Right hindlimb (tissue), 1 donor: ENCODE results near the gene MAP3K20.
"Not testable (repeated sequence)": the region's sequence is repeated elsewhere in the genome, so short reads cannot be mapped to it uniquely, and the experiment has no call there.

Experiments
- DNase-seq: peaks from one replicate; pipeline ENCODE4 v3.0.0-alpha.2; 2018

The MAP3K20 gene

GRCh38 chr2:173286153-173286809 lies 210.6 kb downstream of the MAP3K20 start:
- DNase-seq = no peak

GRCh38 chr2:173287594-173287993 lies 211.9 kb downstream of the MAP3K20 start:
- DNase-seq = no peak

GRCh38 chr2:173288561-173288960 lies 212.9 kb downstream of the MAP3K20 start:
- DNase-seq = no peak

GRCh38 chr2:173290046-173290445 lies 214.4 kb downstream of the MAP3K20 start:
- DNase-seq = no peak

GRCh38 chr2:173290518-173290917 lies 214.9 kb downstream of the MAP3K20 start:
- DNase-seq = no peak

- no peak for DNase-seq
Observed at GRCh38 chr2:173291412-173291811, 215.8 kb downstream of the MAP3K20 start.

GRCh38 chr2:173296235-173296634 lies 220.6 kb downstream of the MAP3K20 start:
- no peak for DNase-seq

GRCh38 chr2:173298536-173299097 lies 223.0 kb downstream of the MAP3K20 start:
- DNase-seq = no peak

GRCh38 chr2:173299764-173300163 lies 224.1 kb downstream of the MAP3K20 start:
- DNase-seq = no peak

GRCh38 chr2:173300458-173300857 lies 224.8 kb downstream of the MAP3K20 start:
- DNase-seq = no peak

GRCh38 chr2:173301549-173301948 lies 225.9 kb downstream of the MAP3K20 start:
- DNase-seq = not testable (repeated sequence)

- no peak for DNase-seq
Observed at GRCh38 chr2:173305303-173305702, 229.7 kb downstream of the MAP3K20 start.

- no peak for DNase-seq
Observed at GRCh38 chr2:173307293-173307692, 231.6 kb downstream of the MAP3K20 start.

- not testable (repeated sequence) for DNase-seq
Observed at GRCh38 chr2:173309370-173309769, 233.7 kb downstream of the MAP3K20 start.

- no peak for DNase-seq
Observed at GRCh38 chr2:173311844-173312606, 236.4 kb downstream of the MAP3K20 start.
